GM12891 (cell line): ENCODE data around the gene SDS.

Experiments used
- PAX5 ChIP-seq: IDR thresholded peaks from 2 replicates; pipeline ENCODE4 v1.6.1; 2011; ENCODE audit warnings: low read length, moderate library complexity, mild to moderate bottlenecking; ENCODE audit not compliant: insufficient read depth, severe bottlenecking
- POLR2A ChIP-seq: IDR thresholded peaks from 2 replicates; pipeline ENCODE4 v1.6.1; 2011; ENCODE audit warnings: low read depth, low read length, control low read depth
- POLR2AphosphoS5 ChIP-seq: IDR thresholded peaks from 2 replicates; pipeline ENCODE4 v1.6.1; 2011; ENCODE audit warnings: low read depth, low read length, control low read depth
- SPI1 ChIP-seq: IDR thresholded peaks from 2 replicates; pipeline ENCODE4 v1.6.1; 2011; ENCODE audit warnings: low read depth, low read length, control low read depth
- TAF1 ChIP-seq: IDR thresholded peaks from 2 replicates; pipeline ENCODE4 v1.6.1; 2011; ENCODE audit warnings: low read depth, low read length, control low read depth

DNA sequence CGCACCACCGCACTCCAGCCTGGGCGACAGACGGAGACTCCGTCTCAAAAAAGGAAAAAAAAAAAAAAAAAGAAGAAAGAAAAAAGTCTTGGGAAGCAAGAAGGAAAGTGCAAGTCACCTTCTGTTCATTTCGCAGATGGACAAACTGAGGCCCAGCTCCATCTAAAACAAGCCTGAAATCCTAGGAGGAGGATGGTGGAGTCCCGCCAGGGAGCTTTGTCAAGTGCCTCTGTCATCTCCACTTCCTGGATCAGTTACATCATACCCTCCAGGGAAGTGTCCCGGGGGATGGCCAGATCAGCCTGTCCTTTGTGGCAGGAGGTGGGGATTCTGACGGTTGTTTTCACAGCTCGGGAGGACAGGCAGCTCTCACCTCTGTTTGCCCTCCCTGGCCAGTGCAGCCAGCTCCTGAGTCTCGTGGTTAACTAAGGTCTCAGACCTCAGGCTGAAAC is 9.8 kb upstream of the SDS start:
- TF ChIP-seq POLR2AphosphoS5, result no peak
- no peak for TF ChIP-seq POLR2A
- TF ChIP-seq PAX5, result no peak
- TF ChIP-seq TAF1, result no peak
- no peak for TF ChIP-seq SPI1
